ENCODE measurements around the gene SH3RF2.

SH3RF2 gene

GRCh38 chr5:145919413-145919812 lies 17.0 kb upstream of the SH3RF2 start (continued):
- TF ChIP-seq, protein P1, sequence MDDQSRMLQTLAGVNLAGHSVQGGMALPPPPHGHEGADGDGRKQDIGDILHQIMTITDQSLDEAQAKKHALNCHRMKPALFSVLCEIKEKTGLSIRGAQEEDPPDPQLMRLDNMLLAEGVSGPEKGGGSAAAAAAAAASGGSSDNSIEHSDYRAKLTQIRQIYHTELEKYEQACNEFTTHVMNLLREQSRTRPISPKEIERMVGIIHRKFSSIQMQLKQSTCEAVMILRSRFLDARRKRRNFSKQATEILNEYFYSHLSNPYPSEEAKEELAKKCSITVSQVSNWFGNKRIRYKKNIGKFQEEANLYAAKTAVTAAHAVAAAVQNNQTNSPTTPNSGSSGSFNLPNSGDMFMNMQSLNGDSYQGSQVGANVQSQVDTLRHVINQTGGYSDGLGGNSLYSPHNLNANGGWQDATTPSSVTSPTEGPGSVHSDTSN (CRISPR knock-in tag; IDR thresholded peaks at IDR 0.05), result no peak
- TF ChIP-seq ZSCAN18 (tag by site-specific recombination; IDR thresholded peaks at IDR 0.05) (no peak), KLF7 (tag by site-specific recombination; IDR thresholded peaks at IDR 0.05; ENCODE audit: borderline replicate concordance) (no peak), KLF9 (tag by site-specific recombination; IDR thresholded peaks at IDR 0.05; ENCODE audit: low read depth) (no peak), ZNF174 (tag by site-specific recombination; IDR thresholded peaks at IDR 0.05) (no peak), ZNF214 (tag by site-specific recombination; IDR thresholded peaks at IDR 0.05; ENCODE audit: borderline replicate concordance) (no peak), ZNF16 (tag by site-specific recombination; IDR thresholded peaks at IDR 0.05; ENCODE audit: low read depth) (no peak)
- TF ChIP-seq, protein P2, sequence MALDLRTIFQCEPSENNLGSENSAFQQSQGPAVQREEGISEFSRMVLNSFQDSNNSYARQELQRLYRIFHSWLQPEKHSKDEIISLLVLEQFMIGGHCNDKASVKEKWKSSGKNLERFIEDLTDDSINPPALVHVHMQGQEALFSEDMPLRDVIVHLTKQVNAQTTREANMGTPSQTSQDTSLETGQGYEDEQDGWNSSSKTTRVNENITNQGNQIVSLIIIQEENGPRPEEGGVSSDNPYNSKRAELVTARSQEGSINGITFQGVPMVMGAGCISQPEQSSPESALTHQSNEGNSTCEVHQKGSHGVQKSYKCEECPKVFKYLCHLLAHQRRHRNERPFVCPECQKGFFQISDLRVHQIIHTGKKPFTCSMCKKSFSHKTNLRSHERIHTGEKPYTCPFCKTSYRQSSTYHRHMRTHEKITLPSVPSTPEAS (tag by site-specific recombination; IDR thresholded peaks at IDR 0.05), result no peak
- TF ChIP-seq, protein P3, sequence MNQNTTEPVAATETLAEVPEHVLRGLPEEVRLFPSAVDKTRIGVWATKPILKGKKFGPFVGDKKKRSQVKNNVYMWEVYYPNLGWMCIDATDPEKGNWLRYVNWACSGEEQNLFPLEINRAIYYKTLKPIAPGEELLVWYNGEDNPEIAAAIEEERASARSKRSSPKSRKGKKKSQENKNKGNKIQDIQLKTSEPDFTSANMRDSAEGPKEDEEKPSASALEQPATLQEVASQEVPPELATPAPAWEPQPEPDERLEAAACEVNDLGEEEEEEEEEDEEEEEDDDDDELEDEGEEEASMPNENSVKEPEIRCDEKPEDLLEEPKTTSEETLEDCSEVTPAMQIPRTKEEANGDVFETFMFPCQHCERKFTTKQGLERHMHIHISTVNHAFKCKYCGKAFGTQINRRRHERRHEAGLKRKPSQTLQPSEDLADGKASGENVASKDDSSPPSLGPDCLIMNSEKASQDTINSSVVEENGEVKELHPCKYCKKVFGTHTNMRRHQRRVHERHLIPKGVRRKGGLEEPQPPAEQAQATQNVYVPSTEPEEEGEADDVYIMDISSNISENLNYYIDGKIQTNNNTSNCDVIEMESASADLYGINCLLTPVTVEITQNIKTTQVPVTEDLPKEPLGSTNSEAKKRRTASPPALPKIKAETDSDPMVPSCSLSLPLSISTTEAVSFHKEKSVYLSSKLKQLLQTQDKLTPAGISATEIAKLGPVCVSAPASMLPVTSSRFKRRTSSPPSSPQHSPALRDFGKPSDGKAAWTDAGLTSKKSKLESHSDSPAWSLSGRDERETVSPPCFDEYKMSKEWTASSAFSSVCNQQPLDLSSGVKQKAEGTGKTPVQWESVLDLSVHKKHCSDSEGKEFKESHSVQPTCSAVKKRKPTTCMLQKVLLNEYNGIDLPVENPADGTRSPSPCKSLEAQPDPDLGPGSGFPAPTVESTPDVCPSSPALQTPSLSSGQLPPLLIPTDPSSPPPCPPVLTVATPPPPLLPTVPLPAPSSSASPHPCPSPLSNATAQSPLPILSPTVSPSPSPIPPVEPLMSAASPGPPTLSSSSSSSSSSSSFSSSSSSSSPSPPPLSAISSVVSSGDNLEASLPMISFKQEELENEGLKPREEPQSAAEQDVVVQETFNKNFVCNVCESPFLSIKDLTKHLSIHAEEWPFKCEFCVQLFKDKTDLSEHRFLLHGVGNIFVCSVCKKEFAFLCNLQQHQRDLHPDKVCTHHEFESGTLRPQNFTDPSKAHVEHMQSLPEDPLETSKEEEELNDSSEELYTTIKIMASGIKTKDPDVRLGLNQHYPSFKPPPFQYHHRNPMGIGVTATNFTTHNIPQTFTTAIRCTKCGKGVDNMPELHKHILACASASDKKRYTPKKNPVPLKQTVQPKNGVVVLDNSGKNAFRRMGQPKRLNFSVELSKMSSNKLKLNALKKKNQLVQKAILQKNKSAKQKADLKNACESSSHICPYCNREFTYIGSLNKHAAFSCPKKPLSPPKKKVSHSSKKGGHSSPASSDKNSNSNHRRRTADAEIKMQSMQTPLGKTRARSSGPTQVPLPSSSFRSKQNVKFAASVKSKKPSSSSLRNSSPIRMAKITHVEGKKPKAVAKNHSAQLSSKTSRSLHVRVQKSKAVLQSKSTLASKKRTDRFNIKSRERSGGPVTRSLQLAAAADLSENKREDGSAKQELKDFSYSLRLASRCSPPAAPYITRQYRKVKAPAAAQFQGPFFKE (tag by site-specific recombination; IDR thresholded peaks at IDR 0.05; ENCODE audit: borderline replicate concordance), result no peak

DNA sequence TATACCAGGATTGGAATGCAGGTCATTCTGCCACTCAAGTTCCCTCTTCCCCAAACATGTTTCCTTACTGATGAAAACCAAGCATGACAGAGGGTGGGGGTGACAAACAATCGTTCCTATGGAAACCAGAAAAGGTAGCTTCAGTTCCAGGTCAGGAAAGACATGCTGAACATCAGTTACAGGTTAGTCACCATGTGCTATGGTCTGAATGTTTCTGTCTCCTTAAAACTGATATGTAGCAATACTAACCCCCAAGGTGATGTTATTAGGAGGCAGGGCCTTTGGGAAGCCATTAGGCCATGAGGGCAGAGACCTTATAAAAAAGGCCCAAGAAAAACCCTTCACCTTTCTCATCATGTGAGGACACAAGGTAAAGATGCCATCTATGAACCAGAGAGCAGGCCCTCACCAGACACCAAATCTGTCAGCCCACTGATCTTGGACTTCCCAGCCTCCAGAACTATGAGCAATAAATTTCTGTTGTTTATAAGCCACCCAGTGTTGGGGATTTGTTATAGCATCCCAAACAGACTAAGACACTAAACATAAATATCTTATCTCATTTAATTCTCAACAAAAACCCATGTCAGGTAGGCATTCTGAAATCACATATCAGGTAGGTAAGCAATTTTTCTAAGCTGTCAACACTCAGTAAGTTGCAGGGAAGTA lies 15.7 kb upstream of the SH3RF2 start:
- CTCF ChIA-PET, result interaction anchor here (0.5 to 1.5 kb wide), 4 partner anchors 11 to 121 kb away, joined by 3 read pairs; no protein-coding TSS in a partner anchor
- peaks cover 10% of the 10 kb centered on the region; the same call in 1 of the 2 replicates for H3K4me1 ChIP-seq (ENCODE audit: control insufficient read depth, insufficient read depth, low read length)
- H3K9me3 ChIP-seq (ENCODE audit: control insufficient read depth, insufficient read depth, low read depth, low read length), result no peaks in the 10 kb centered on the region
- POLR2A ChIA-PET, result no interaction called here
- no peak overlapping the region for H3K27ac ChIP-seq (ENCODE audit: extremely low read depth, low read depth, low read length)
- no peaks in the 10 kb centered on the region for H3K36me3 ChIP-seq (ENCODE audit: control insufficient read depth in 2 of 2, insufficient read depth in 1 of 2, low read length in 2 of 2)
- no peak overlapping the region for H3K4me3 ChIP-seq (ENCODE audit: low read depth, low read length)
- TF ChIP-seq ZNF175 (tag by site-specific recombination; IDR thresholded peaks at IDR 0.05), result no peak
- TF ChIP-seq, protein P4, sequence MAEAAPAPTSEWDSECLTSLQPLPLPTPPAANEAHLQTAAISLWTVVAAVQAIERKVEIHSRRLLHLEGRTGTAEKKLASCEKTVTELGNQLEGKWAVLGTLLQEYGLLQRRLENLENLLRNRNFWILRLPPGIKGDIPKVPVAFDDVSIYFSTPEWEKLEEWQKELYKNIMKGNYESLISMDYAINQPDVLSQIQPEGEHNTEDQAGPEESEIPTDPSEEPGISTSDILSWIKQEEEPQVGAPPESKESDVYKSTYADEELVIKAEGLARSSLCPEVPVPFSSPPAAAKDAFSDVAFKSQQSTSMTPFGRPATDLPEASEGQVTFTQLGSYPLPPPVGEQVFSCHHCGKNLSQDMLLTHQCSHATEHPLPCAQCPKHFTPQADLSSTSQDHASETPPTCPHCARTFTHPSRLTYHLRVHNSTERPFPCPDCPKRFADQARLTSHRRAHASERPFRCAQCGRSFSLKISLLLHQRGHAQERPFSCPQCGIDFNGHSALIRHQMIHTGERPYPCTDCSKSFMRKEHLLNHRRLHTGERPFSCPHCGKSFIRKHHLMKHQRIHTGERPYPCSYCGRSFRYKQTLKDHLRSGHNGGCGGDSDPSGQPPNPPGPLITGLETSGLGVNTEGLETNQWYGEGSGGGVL (tag by site-specific recombination; IDR thresholded peaks at IDR 0.05), result no peak
- TF ChIP-seq HIC1 (tag by site-specific recombination; IDR thresholded peaks at IDR 0.05), result no peak
- no peak for TF ChIP-seq ZNF521 (tag by site-specific recombination; IDR thresholded peaks at IDR 0.05)
- no peak for TF ChIP-seq SCRT1 (tag by site-specific recombination; IDR thresholded peaks at IDR 0.05; ENCODE audit: borderline replicate concordance)
- no peak for TF ChIP-seq ZFP69B (tag by site-specific recombination; IDR thresholded peaks at IDR 0.05)
- no peak for TF ChIP-seq ZNF366 (tag by site-specific recombination; conservative IDR thresholded peaks at IDR 0.05)
- no peak for TF ChIP-seq ZNF292 (tag by site-specific recombination; IDR thresholded peaks at IDR 0.05; ENCODE audit: borderline replicate concordance, low read depth)
- TF ChIP-seq ZNF473 (tag by site-specific recombination; IDR thresholded peaks at IDR 0.05), result no peak
- TF ChIP-seq ZNF658 (tag by site-specific recombination; IDR thresholded peaks at IDR 0.05), result no peak
- no peak for TF ChIP-seq ZNF571 (tag by site-specific recombination; IDR thresholded peaks at IDR 0.05)
- no peak for TF ChIP-seq MZF1 (tag by site-specific recombination; IDR thresholded peaks at IDR 0.05; ENCODE audit: borderline replicate concordance)

Measured in HEK293 (cell line).